GM19043 (cell line): Measurements from ENCODE around the gene DYNC2LI1.

Source experiments
- ATAC-seq: cut with Tn5 transposase; IDR thresholded peaks from one replicate; pipeline ENCODE4 v1.9.1; 2021; ENCODE audit warnings: low read depth; ENCODE audit not compliant: unreplicated experiment

Gene DYNC2LI1

GRCh38 chr2:43762286-43762685 is 11.6 kb upstream of the DYNC2LI1 start:
- no peak for ATAC-seq

- no peak for ATAC-seq
These were observed 10.7 kb upstream of the DYNC2LI1 start for GRCh38 chr2:43763091-43763490.

- no peak for ATAC-seq
These were observed 9.6 kb upstream of the DYNC2LI1 start for GRCh38 chr2:43764086-43764705.

- ATAC-seq = no peak
These were observed 7.8 kb upstream of the DYNC2LI1 start for GRCh38 chr2:43766006-43766405.

GRCh38 chr2:43774617-43775016 is 778 bp downstream of the DYNC2LI1 start:
- ATAC-seq = no peak

- ATAC-seq = no peak
These were observed 2.5 kb downstream of the DYNC2LI1 start for GRCh38 chr2:43776324-43776723.

- no peak for ATAC-seq
These were observed 3.6 kb downstream of the DYNC2LI1 start for GRCh38 chr2:43777306-43777926.

GRCh38 chr2:43778233-43778632 is 4.4 kb downstream of the DYNC2LI1 start:
- no peak for ATAC-seq

GRCh38 chr2:43787895-43788294 is 14.1 kb downstream of the DYNC2LI1 start:
- no peak for ATAC-seq

GRCh38 chr2:43788646-43789045 is 14.8 kb downstream of the DYNC2LI1 start:
- no peak for ATAC-seq

GRCh38 chr2:43790147-43790546 is 16.3 kb downstream of the DYNC2LI1 start:
- no peak for ATAC-seq

- no peak for ATAC-seq
These were observed 17.4 kb downstream of the DYNC2LI1 start for GRCh38 chr2:43791035-43791765.

GRCh38 chr2:43792653-43793052 is 18.8 kb downstream of the DYNC2LI1 start:
- peak; percentile 86 for ATAC-seq

- ATAC-seq = no peak
These were observed 21.1 kb downstream of the DYNC2LI1 start for GRCh38 chr2:43794956-43795355.

GRCh38 chr2:43796206-43796605 is 22.4 kb downstream of the DYNC2LI1 start:
- no peak for ATAC-seq

- no peak for ATAC-seq
These were observed 24.5 kb downstream of the DYNC2LI1 start for GRCh38 chr2:43798300-43798699.

- ATAC-seq = no peak
These were observed 27.1 kb downstream of the DYNC2LI1 start for GRCh38 chr2:43800894-43801293.

GRCh38 chr2:43802135-43802534 is 28.3 kb downstream of the DYNC2LI1 start:
- ATAC-seq = no peak

- ATAC-seq = no peak
These were observed 29.3 kb downstream of the DYNC2LI1 start for GRCh38 chr2:43803113-43803512.

GRCh38 chr2:43806719-43807031 is 32.8 kb downstream of the DYNC2LI1 start:
- ATAC-seq = no peak

GRCh38 chr2:43810452-43810851 is 36.6 kb downstream of the DYNC2LI1 start:
- ATAC-seq = no peak

GRCh38 chr2:43810888-43811287 is 37.0 kb downstream of the DYNC2LI1 start:
- no peak for ATAC-seq
